ENCODE measurements around the gene RINT1. TPM values are rescaled to one million over a fixed set of nuclear protein-coding genes. Genes with fewer than 3 reads are reported as not detected.

RINT1 gene
- total RNA-seq, 1 donor from 2014 or later, result 13.5 TPM

DNA sequence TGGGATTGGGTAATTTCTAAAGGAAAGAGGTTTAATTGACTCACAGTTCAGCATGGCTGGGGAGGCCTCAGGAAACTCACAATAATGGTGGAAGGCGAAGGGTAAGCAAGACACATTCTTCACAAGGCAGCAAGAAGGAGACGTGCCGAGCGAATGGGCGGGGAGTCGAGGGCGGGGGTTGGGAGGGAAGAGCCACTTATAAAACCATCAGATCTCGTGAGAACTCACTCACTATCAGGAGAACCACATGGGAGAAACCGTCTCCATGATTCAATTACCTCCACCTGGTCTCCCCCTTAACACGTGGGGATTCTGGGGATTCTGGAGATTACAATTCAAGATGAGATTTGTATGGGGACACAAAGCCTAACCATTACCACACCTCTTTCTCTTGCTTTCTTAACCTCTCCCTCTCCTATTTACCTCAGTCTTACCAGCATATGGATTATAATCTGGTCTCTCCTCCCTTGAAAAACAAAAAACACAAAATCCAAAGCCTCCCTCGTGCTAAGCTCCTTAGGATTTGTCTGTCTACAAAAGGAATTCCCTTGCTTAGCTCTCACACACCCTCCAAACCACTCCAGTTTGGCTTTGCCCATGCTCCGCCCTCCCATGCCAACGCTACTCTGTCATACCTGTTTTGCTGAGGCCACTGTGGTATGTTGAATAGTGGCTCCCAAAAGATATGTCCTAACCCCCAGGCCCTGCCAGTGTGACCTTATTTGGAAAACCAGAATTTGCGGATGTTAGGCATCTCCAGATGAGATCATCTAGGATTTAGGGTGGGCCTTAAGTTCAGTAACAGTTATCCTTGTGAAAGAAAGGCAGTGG lies 68.9 kb downstream of the RINT1 start:
- DNase-seq (ENCODE audit: low read depth), result no peak
- H3K4me3 ChIP-seq (ENCODE audit: low read depth, low read length), result no peak overlapping the region
- TF ChIP-seq, protein P1, sequence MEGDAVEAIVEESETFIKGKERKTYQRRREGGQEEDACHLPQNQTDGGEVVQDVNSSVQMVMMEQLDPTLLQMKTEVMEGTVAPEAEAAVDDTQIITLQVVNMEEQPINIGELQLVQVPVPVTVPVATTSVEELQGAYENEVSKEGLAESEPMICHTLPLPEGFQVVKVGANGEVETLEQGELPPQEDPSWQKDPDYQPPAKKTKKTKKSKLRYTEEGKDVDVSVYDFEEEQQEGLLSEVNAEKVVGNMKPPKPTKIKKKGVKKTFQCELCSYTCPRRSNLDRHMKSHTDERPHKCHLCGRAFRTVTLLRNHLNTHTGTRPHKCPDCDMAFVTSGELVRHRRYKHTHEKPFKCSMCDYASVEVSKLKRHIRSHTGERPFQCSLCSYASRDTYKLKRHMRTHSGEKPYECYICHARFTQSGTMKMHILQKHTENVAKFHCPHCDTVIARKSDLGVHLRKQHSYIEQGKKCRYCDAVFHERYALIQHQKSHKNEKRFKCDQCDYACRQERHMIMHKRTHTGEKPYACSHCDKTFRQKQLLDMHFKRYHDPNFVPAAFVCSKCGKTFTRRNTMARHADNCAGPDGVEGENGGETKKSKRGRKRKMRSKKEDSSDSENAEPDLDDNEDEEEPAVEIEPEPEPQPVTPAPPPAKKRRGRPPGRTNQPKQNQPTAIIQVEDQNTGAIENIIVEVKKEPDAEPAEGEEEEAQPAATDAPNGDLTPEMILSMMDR (conservative IDR thresholded peaks at IDR 0.05; ENCODE audit: low read depth, low read length), result no peak

DNA sequence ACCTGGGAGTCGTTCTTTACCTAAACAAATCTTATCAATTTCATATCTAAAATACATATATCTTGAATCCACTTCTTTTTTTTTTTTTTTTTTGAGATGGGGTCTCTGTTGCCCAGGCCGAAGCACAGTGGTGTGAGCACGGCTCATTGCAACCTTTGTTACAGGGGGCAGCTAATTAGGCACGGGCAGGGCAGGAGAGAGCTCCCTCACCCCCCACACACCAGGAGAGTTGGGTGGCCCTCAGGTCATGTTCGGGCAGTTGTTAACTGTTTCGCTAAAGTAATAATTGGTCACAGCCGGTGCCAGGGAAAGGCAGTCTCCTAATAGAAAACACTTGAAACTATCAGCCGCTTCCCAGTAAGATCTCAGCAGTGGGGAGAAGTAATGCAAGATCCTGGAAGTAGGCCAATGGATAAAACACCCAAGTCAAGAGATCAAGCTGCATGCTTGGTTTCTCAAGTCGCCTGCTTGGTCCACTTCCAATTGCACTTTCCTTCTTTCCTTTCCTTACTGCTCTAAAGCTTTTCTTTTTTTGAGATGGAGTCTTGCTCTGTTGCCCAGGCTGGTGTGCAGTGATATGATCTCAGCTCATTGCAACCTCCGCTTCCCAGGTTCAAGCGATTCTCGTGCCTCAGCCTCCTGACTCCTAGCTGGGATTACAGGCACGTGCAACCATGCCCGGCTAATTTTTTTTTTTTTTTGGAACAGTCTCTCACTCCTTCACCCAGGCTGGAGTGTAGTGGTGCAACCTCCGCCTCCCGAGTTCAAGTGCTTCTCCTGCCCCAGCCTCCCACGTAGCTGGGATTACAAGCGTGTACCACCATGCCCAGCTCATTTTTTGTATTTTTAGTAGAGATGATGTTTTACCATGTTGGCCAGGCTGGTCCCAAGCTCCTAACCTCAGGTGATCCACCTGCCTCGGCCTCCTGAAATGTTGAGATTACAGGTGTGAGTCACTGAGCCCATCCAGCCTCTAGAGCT lies 70.6 kb downstream of the RINT1 start:
- H3K4me3 ChIP-seq (ENCODE audit: low read depth, low read length), result no peak overlapping the region
- TF ChIP-seq, protein P1 (conservative IDR thresholded peaks at IDR 0.05; ENCODE audit: low read depth, low read length), result no peak
- DNase-seq (ENCODE audit: low read depth), result no peak

DNA sequence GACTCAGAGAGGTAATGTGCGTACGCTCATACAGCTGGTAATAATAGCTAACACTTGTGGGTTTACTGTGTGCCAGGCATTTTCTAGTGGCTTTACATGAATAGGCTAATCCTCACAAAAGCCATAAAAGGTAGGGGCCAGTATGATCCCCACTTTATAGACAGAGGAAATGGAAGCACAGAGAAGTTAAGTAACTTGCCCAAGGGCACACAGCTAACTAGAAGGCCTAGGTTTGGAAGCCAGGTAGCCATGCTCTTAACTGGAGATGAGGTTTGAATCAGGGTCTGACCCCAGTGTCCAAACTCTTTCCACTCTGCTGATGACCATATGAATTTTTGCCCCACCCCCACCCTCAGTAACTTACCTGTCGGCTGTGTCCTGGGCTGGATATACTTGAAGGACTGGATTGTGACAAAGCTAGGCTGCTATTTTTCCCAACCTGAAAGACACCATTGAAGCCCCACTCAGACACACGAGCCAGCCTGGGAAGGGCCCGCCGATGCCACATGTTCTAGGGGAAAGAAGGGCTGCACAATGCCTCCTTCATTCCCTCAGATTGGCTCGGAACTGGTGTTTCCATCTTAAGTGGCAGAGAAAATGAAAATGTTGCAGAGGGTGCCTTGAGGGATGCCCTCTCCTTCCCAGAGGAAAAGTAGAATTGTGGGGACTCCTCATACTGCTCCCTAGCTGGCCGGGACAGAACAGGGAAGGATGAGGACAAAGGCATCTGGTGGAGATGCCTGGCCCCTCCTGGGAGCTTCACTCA lies 78.3 kb downstream of the RINT1 start:
- H3K4me3 ChIP-seq (ENCODE audit: low read depth, low read length), result no peak overlapping the region
- TF ChIP-seq, protein P1 (conservative IDR thresholded peaks at IDR 0.05; ENCODE audit: low read depth, low read length), result no peak
- no peak for DNase-seq (ENCODE audit: low read depth)

DNA sequence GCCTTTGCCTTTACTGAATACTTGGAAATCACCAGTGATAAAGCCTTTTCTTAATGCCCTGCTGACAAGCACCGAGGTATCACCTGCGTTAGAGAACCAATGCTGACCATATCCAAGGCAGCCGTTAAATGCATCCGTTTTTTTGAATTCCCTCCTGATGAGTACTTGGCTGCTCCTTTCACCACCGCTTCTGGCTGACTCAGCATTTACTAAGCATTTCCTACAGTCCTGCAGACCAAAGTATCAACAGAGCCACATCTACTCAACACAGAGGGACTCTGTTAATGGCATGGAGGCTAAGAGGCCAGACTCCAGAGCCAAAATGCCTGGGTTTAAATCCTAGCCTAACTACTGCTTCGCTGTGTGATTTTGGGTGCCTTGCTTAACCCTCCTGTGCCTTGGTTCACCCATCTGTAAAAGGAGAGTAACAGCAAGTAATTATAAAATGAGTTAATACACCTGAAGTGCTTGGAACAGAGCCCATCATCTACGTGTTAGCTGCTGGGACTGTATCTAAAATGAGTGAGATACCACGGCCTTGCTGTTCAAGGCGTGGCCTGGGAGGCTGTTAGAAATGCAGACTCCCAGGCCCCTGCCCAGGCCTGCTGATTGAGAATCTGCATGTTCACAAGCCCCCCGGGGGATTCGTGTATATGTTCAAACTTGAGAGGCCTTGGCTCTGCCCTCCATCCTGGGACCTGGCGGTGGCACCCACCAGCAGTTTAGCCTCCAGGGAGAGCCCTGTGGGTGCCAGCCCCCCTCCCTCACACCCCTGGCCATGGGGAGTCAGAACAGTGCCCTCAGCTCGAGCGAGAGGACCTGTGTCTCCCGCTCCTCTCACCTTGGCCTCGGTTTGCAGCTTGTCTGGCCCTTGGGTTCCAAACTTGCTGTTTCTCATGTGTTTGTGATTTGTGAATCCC lies 80.1 kb downstream of the RINT1 start:
- TF ChIP-seq, protein P1 (conservative IDR thresholded peaks at IDR 0.05; ENCODE audit: low read depth, low read length), result no peak
- H3K4me3 ChIP-seq (ENCODE audit: low read depth, low read length), result no peak overlapping the region
- no peak for DNase-seq (ENCODE audit: low read depth)

DNA sequence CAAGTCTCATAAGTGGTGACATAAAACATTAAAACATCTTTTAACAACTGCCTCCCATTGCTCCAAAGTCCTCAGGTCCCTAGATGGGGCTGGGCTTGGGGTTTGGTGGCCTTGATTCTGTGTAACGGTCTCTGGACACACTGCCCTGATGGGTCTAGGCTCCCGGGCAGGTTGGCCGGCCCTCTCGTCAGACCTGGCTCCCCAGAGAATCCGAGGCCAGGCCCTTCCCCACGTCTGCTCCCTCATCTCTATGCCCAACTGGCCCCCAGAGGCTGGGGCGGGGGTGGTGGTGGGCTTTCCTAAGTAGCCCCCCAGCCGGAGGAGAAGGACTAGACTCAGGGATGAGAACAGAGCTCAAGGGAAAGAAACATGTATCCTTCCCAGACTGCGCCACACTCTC lies 80.8 kb downstream of the RINT1 start:
- TF ChIP-seq, protein P1 (conservative IDR thresholded peaks at IDR 0.05; ENCODE audit: low read depth, low read length), result no peak
- no peak overlapping the region for H3K4me3 ChIP-seq (ENCODE audit: low read depth, low read length)
- DNase-seq (ENCODE audit: low read depth), result no peak

Data from epithelial cell of proximal tubule (primary cell).